A549 (cell line): ENCODE data around the gene TRIM9. TPM values are rescaled to one million over a fixed set of nuclear protein-coding genes. Genes with fewer than 3 reads are reported as not detected.

ENCODE experiments used
- ATAC-seq, 2 experiments: fragments of 200-7000 bp in 1 of 2; fragments of >200 bp in 1 of 2; cut with Nextera tagmentation in 1 of 2; cut with Tn5 transposase in 1 of 2; 3 replicates each; pipeline versions ENCODE4 v1.8.0 to v1.9.1; 2018 to 2020; ENCODE audit warnings: mild to moderate bottlenecking in 1 of 2, moderate library complexity in 1 of 2
- CTCF ChIA-PET: fragments of 300-600 bp; sonication (Branson Sonifier 250); formaldehyde crosslinking; extraction: SDS; loops from one replicate; lab custom pipeline; 2021; ENCODE audit warnings: antibody characterized with exemption, inconsistent platforms; lab: Yijun Ruan, JAX
- POLR2A ChIA-PET: fragments of 350-600 bp; formaldehyde crosslinking; extraction: SDS; loops from one replicate; lab custom pipeline; 2021; ENCODE audit warnings: antibody characterized with exemption, inconsistent platforms; lab: Yijun Ruan, JAX
- DNase-seq, 2 experiments: peaks; one replicate each; pipeline versions ENCODE4 v3.0.0 to v3.0.0-alpha.2; 2011 to 2016; ENCODE audit warnings: low read depth in 1 of 2, low spot score in 1 of 2
- FAIRE-seq: peaks from 2 replicates; lab custom pipeline; 2011; peaks lifted over from hg19 to GRCh38; lab: Jason Lieb, UNC
- H3K27ac ChIP-seq, 2 experiments: fragments of >200 bp; sonication (Bioruptor Twin); formaldehyde crosslinking; 3 replicates each; pipeline ENCODE4 v1.5.1; 2016 to 2017
- H3K4me1 ChIP-seq: fragments of >200 bp; sonication (Bioruptor Twin); formaldehyde crosslinking; 3 replicates; pipeline ENCODE4 v1.6.1; 2016
- H3K4me2 ChIP-seq: fragments of >200 bp; sonication (Bioruptor Twin); formaldehyde crosslinking; 3 replicates; pipeline ENCODE4 v1.6.1; 2016
- H3K4me3 ChIP-seq: fragments of >200 bp; sonication (Bioruptor Twin); formaldehyde crosslinking; 3 replicates; pipeline ENCODE4 v1.5.1; 2016
- H3K9me3 ChIP-seq: fragments of >200 bp; sonication (Bioruptor Twin); formaldehyde crosslinking; 3 replicates; pipeline ENCODE4 v1.6.1; 2016
- CHD2 ChIP-seq: fragments of 150-350 bp; IDR thresholded peaks from 2 replicates; pipeline ENCODE4 v1.6.1; 2014; ENCODE audit warnings: low read length; ENCODE audit not compliant: partially characterized antibody
- CTCF ChIP-seq: fragments of >200 bp; sonication (Bioruptor Twin); formaldehyde crosslinking; IDR thresholded peaks from 3 replicates; pipeline ENCODE4 v1.5.1; 2016
- E2F6 ChIP-seq: IDR thresholded peaks from 2 replicates; pipeline ENCODE4 v1.6.1; 2012; ENCODE audit warnings: low read depth, borderline replicate concordance
- EHF ChIP-seq: fragments of 250-450 bp; sonication (Bioruptor Pico); IDR thresholded peaks from 2 replicates; pipeline ENCODE4 v1.5.0; 2020; ENCODE audit warnings: mild to moderate bottlenecking
- EP300 ChIP-seq, 2 experiments: fragments of >200 bp; sonication (Bioruptor Twin); formaldehyde crosslinking; IDR thresholded peaks; 2 replicates in 1 of 2; 3 replicates in 1 of 2; pipeline ENCODE4 v1.6.1; 2016 to 2017
- FOXS1 ChIP-seq: fragments of 250-450 bp; sonication (Bioruptor Pico); IDR thresholded peaks from 2 replicates; pipeline ENCODE4 v1.5.0; 2020; ENCODE audit warnings: mild to moderate bottlenecking, moderate library complexity
- HMGXB4 ChIP-seq: fragments of 250-450 bp; sonication (Bioruptor Pico); IDR thresholded peaks from 2 replicates; pipeline ENCODE4 v1.5.0; 2021; ENCODE audit warnings: mild to moderate bottlenecking, moderate library complexity, borderline replicate concordance
- JUN ChIP-seq, 2 experiments: fragments of >200 bp; sonication (Bioruptor Twin); formaldehyde crosslinking; IDR thresholded peaks; 2 replicates in 1 of 2; 3 replicates in 1 of 2; pipeline ENCODE4 v1.6.1; 2016 to 2017
- JUNB ChIP-seq: fragments of >200 bp; sonication (Bioruptor Twin); formaldehyde crosslinking; IDR thresholded peaks from 2 replicates; pipeline ENCODE4 v1.6.1; 2016
- MAX ChIP-seq: IDR thresholded peaks from 2 replicates; pipeline ENCODE4 v1.6.1; 2012
- NPAS2 ChIP-seq: fragments of 250-450 bp; sonication (Bioruptor Pico); IDR thresholded peaks from 2 replicates; pipeline ENCODE4 v1.8.0; 2022; ENCODE audit warnings: mild to moderate bottlenecking, moderate library complexity, borderline replicate concordance
- POLR2A ChIP-seq: IDR thresholded peaks from 2 replicates; pipeline ENCODE4 v1.6.1; 2012; ENCODE audit warnings: mild to moderate bottlenecking, low read length
- RFX5 ChIP-seq: fragments of 450-650 bp; IDR thresholded peaks from 2 replicates; pipeline ENCODE4 v1.7.1; 2014; ENCODE audit warnings: antibody characterized with exemption, mild to moderate bottlenecking, moderate library complexity
- SMC3 ChIP-seq: fragments of >200 bp; sonication (Bioruptor Twin); formaldehyde crosslinking; IDR thresholded peaks from 3 replicates; pipeline ENCODE4 v1.6.1; 2018; ENCODE audit warnings: inconsistent platforms
- WGBS: methylation state at CpG from one replicate; pipeline ENCODE4 v1.1.6; 2017; ENCODE audit errors: missing lambda C conversion rate; 5-methylcytosine and 5-hydroxymethylcytosine counted together
- polyA plus RNA-seq, 4 experiments: library from polyadenylated mRNA; depleted of rRNA in 3 of 4; stranded (reverse); fragments of >200 nt; fragmentation: RNase III in 1 of 4; extraction: RNeasy Plus Mini Kit Qiagen cat#74134 plus additional on column Dnase treatment in 1 of 4; gene quantifications; 2 replicates in 3 of 4; 3 replicates in 1 of 4; pipeline ENCODE4 v1.2.3, GENCODE V29; 2011 to 2017

The TRIM9 gene
- polyA plus RNA-seq, 2 of the 4 experiments (the other 2 are of a cell fraction), result 5.4 to 21.2 TPM

- TF ChIP-seq CTCF (no peak), MAX (no peak), HMGXB4 (CRISPR knock-in tag) (no peak)
Observed at GRCh38 chr14:50985124-50985858, 109.6 kb downstream of the TRIM9 start (continued).

- no peak for FAIRE-seq
- TF ChIP-seq MAX (no peak), JUNB (no peak), E2F6 (no peak), JUN (IDR thresholded peaks at IDR 0.05) (no peak), FOXS1 (CRISPR knock-in tag) (no peak), EHF (no peak), RFX5 (no peak), POLR2A (no peak), SMC3 (no peak), CHD2 (no peak), NPAS2 (CRISPR knock-in tag) (no peak), HMGXB4 (CRISPR knock-in tag) (no peak), EP300 (IDR thresholded peaks at IDR 0.05) (no peak)
- Histone ChIP-seq H3K4me1 (peaks cover 10% of the 10 kb centered on the region; the same call in 2 of the 3 replicates), H3K4me2 (no peak overlapping the region), H3K9me3 (no peaks in the 10 kb centered on the region), H3K27ac (no peak overlapping the region), H3K4me3 (no peak overlapping the region)
- POLR2A ChIA-PET, result no interaction called here
- 89% methylated on average over 2 of the region's 2 CpGs for WGBS
- CTCF ChIA-PET, result no interaction called here
- ATAC-seq, result no peak
- no peak for DNase-seq
Observed at GRCh38 chr14:50984036-50984710, 110.7 kb downstream of the TRIM9 start.
